ENCODE results near the gene CDH4.

Gene CDH4

DNA sequence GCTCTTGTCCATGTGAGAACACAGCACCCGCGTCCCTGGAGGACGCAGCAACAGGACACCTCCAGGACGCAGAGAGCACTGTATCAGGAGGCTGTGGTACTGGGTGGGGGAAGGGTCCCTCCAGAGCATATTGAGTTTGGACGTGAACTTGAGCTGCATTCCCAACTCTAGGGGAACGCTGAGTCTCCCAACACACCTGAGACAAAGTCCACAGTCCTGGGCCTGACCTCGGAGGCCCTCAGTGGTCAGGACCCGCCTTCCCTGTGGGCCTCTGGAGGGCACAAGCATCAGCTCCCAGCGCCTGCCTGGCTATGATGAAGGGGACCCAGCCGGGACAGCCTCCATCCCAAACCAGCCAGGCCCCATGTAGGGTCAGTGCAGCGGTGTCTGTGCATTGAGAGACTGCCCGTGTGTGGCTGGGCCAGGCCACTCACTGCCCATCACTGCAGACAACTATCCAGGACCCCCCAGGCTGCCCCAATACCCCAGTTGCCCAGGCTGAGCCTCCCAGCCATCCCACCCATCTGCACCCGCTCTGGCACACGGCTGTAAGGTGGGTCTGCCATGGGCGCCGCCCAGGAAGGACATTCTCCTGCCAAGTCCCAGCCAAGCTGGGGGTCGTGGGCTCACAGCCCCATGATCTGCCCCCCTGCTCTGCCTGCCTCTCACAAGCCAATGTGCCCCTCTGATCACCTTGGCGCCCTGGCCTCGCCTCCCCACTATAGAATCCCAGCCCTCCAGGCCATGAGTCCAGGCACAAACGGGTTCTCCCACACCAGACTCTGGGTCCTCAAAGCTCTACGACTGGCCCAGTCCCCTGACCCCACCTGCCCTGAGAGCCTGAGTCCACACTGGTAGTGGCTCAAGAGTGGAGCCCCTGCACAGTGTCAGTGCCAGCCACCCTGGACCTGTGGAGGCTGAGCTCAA lies 697.9 kb downstream of the CDH4 start:
- H3K27me3 ChIP-seq (ENCODE audit: insufficient read depth, poor library complexity, severe bottlenecking), result no peaks in the 10 kb centered on the region
- DNase-seq (ENCODE audit: low read depth in 1 of 2, low spot score in 1 of 2), result no peak
- TF ChIP-seq SPI1 (IDR thresholded peaks at IDR 0.05; ENCODE audit: borderline replicate concordance, low read depth), result no peak
- TF ChIP-seq, protein P1, sequence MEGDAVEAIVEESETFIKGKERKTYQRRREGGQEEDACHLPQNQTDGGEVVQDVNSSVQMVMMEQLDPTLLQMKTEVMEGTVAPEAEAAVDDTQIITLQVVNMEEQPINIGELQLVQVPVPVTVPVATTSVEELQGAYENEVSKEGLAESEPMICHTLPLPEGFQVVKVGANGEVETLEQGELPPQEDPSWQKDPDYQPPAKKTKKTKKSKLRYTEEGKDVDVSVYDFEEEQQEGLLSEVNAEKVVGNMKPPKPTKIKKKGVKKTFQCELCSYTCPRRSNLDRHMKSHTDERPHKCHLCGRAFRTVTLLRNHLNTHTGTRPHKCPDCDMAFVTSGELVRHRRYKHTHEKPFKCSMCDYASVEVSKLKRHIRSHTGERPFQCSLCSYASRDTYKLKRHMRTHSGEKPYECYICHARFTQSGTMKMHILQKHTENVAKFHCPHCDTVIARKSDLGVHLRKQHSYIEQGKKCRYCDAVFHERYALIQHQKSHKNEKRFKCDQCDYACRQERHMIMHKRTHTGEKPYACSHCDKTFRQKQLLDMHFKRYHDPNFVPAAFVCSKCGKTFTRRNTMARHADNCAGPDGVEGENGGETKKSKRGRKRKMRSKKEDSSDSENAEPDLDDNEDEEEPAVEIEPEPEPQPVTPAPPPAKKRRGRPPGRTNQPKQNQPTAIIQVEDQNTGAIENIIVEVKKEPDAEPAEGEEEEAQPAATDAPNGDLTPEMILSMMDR (IDR thresholded peaks at IDR 0.05; ENCODE audit: insufficient read depth, low read length), result no peak
- no peak for TF ChIP-seq POLR2AphosphoS5 (IDR thresholded peaks at IDR 0.05; ENCODE audit: low read depth)
- no peak for TF ChIP-seq GABPA (IDR thresholded peaks at IDR 0.05; ENCODE audit: low read depth)
- TF ChIP-seq, protein P2, sequence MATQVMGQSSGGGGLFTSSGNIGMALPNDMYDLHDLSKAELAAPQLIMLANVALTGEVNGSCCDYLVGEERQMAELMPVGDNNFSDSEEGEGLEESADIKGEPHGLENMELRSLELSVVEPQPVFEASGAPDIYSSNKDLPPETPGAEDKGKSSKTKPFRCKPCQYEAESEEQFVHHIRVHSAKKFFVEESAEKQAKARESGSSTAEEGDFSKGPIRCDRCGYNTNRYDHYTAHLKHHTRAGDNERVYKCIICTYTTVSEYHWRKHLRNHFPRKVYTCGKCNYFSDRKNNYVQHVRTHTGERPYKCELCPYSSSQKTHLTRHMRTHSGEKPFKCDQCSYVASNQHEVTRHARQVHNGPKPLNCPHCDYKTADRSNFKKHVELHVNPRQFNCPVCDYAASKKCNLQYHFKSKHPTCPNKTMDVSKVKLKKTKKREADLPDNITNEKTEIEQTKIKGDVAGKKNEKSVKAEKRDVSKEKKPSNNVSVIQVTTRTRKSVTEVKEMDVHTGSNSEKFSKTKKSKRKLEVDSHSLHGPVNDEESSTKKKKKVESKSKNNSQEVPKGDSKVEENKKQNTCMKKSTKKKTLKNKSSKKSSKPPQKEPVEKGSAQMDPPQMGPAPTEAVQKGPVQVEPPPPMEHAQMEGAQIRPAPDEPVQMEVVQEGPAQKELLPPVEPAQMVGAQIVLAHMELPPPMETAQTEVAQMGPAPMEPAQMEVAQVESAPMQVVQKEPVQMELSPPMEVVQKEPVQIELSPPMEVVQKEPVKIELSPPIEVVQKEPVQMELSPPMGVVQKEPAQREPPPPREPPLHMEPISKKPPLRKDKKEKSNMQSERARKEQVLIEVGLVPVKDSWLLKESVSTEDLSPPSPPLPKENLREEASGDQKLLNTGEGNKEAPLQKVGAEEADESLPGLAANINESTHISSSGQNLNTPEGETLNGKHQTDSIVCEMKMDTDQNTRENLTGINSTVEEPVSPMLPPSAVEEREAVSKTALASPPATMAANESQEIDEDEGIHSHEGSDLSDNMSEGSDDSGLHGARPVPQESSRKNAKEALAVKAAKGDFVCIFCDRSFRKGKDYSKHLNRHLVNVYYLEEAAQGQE (IDR thresholded peaks at IDR 0.05; ENCODE audit: insufficient replicate concordance, low read depth), result no peak
- no peak overlapping the region for H3K27ac ChIP-seq (replicated peaks)
- H3K4me3 ChIP-seq (replicated peaks; ENCODE audit: insufficient read depth, low read length), result no peak overlapping the region

DNA sequence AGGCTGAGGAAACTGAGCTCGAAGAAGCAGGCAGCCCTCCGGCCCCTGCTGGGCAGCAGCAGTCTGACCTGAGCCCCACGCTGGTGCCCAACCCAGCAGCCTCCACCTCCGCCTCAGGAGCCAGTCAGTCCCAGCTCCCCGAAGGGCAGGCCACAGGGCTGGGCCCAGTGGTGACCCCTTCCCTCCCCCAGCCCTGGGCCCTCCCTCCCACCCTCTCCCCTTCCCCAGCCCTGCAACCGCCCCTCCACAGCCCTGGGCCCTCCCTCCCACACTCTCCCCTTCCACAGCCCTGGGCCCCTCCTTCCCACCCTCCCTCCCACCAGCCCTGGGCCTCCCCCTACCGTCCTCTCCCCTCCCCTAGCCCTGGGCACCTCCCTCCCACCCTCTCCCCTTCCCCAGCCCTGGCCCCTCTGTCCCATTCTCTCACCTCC lies 698.6 kb downstream of the CDH4 start:
- Histone ChIP-seq H3K27ac (replicated peaks) (no peak overlapping the region), H3K4me3 (replicated peaks; ENCODE audit: insufficient read depth, low read length) (no peak overlapping the region), H3K27me3 (ENCODE audit: insufficient read depth, poor library complexity, severe bottlenecking) (no peaks in the 10 kb centered on the region)
- DNase-seq (ENCODE audit: low read depth in 1 of 2, low spot score in 1 of 2), result no peak
- TF ChIP-seq POLR2AphosphoS5 (IDR thresholded peaks at IDR 0.05; ENCODE audit: low read depth), result no peak
- TF ChIP-seq GABPA (IDR thresholded peaks at IDR 0.05; ENCODE audit: low read depth), result no peak
- TF ChIP-seq, protein P1 (IDR thresholded peaks at IDR 0.05; ENCODE audit: insufficient read depth, low read length), result no peak
- TF ChIP-seq, protein P2 (IDR thresholded peaks at IDR 0.05; ENCODE audit: insufficient replicate concordance, low read depth), result no peak
- TF ChIP-seq SPI1 (IDR thresholded peaks at IDR 0.05; ENCODE audit: borderline replicate concordance, low read depth), result no peak

DNA sequence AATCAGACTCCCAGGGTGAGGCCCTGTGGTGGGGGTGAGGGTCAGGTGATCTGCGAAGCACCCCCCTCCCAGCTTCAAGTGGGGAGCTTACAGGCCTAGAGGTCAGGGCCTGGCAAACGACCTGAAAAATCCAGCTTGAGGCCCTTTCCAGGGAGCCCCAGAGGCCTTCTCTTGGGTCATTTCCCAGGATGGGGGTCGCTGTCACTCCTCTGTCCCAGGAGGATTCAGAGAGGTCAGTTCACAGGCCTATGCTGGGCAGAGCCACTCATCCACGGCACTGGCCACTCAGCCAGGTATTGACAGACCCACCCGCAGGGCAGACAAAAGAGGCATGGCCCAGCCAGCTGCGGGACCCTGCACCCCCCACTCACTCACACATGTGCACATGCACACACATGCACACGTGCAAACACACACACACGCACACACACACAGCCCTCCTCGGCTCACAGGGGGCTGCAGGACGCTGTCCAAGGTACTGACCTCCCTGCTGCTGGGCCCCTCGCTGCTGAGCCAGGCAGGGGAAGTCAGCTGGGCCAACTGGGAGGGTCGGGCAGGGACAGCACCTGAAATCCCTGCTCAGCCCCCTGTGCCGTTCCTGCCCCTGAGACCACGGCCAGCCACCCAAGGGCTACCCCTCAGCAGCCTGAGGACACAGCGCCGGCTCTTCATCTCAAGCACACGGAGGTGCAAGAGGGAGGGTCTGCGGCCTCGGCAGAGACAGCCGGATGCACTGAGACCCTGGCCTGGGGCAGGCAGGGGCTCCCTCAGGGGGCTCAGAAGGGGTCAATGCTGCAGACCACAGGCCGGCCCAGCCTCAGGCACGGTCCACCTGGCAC lies 699.9 kb downstream of the CDH4 start:
- TF ChIP-seq, protein P2 (IDR thresholded peaks at IDR 0.05; ENCODE audit: insufficient replicate concordance, low read depth), result peak; percentile 95
- TF ChIP-seq POLR2AphosphoS5 (IDR thresholded peaks at IDR 0.05; ENCODE audit: low read depth), result no peak
- no peak for DNase-seq (ENCODE audit: low read depth in 1 of 2, low spot score in 1 of 2)
- no peaks in the 10 kb centered on the region for H3K27me3 ChIP-seq (ENCODE audit: insufficient read depth, poor library complexity, severe bottlenecking)

More for the DNA sequence above, 699.9 kb downstream of the CDH4 start:
- Histone ChIP-seq H3K27ac (replicated peaks) (no peak overlapping the region), H3K4me3 (replicated peaks; ENCODE audit: insufficient read depth, low read length) (no peak overlapping the region)
